Nephron progenitor cell (in vitro differentiated cells): ENCODE results near the gene CHRNA10.
A peak's percentile ranks its signal among the peaks of the same experiment; 100 is the strongest.

Source experiments
- DNase-seq: peaks from one replicate; pipeline ENCODE4 v3.0.0; 2021
- H3K27ac Mint-ChIP-seq: 2 replicates; pipeline ENCODE4 v1.8.0; 2021; ENCODE audit warnings: mild to moderate bottlenecking, moderate library complexity, mixed read lengths
- H3K27me3 Mint-ChIP-seq: 2 replicates; pipeline ENCODE4 v1.8.0; 2021; ENCODE audit warnings: mild to moderate bottlenecking, low read depth, mixed read lengths; ENCODE audit not compliant: poor library complexity
- H3K36me3 Mint-ChIP-seq: 2 replicates; pipeline ENCODE4 v1.8.0; 2021; ENCODE audit warnings: low read depth, mixed read lengths
- H3K4me1 Mint-ChIP-seq: 2 replicates; pipeline ENCODE4 v1.8.0; 2021; ENCODE audit warnings: mixed read lengths
- H3K4me3 Mint-ChIP-seq: 2 replicates; pipeline ENCODE4 v1.8.0; 2021; ENCODE audit warnings: mild to moderate bottlenecking, moderate library complexity, mixed read lengths
- H3K9me3 Mint-ChIP-seq: 2 replicates; pipeline ENCODE4 v1.8.0; 2021; ENCODE audit warnings: mild to moderate bottlenecking, moderate library complexity, mixed read lengths
- TF ChIP-seq, protein P1 (sequence below): fragments of 200-600 bp; sonication (generic); IDR thresholded peaks from 2 replicates; pipeline ENCODE4 v1.5.0; 2021; ENCODE audit warnings: antibody characterized with exemption

The CHRNA10 gene

DNA sequence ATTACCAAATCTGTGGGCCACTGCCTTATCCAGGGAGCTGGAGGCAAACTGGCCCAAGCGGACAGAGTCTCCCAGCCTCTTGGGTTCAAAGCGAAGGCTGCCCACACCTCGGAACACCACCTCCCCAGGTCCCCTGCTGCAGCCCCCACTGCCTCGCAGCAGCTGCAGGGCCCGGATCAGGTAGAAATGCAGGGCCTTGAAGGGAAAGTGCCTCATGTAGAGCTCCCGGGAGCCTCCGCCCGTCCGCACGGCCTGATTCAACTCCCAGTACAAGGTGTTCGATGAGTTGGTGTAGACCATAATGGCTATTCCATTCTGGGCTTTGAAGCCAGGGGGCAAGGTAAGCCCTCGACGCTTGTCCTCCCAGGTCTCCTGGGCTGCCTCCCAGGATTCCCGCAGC is 31.3 kb downstream of the CHRNA10 start:
- Mint-ChIP-seq H3K4me3 (peak overlapping the region; percentile 28), H3K4me1 (peaks cover 62% of the 10 kb centered on the region), H3K27ac (no peak overlapping the region), H3K9me3 (peaks cover 16% of the 10 kb centered on the region), H3K36me3 (peaks cover 18% of the 10 kb centered on the region), H3K27me3 (peaks cover 2% of the 10 kb centered on the region)
- no peak for DNase-seq
- TF ChIP-seq, protein P1, sequence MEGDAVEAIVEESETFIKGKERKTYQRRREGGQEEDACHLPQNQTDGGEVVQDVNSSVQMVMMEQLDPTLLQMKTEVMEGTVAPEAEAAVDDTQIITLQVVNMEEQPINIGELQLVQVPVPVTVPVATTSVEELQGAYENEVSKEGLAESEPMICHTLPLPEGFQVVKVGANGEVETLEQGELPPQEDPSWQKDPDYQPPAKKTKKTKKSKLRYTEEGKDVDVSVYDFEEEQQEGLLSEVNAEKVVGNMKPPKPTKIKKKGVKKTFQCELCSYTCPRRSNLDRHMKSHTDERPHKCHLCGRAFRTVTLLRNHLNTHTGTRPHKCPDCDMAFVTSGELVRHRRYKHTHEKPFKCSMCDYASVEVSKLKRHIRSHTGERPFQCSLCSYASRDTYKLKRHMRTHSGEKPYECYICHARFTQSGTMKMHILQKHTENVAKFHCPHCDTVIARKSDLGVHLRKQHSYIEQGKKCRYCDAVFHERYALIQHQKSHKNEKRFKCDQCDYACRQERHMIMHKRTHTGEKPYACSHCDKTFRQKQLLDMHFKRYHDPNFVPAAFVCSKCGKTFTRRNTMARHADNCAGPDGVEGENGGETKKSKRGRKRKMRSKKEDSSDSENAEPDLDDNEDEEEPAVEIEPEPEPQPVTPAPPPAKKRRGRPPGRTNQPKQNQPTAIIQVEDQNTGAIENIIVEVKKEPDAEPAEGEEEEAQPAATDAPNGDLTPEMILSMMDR = no peak

DNA sequence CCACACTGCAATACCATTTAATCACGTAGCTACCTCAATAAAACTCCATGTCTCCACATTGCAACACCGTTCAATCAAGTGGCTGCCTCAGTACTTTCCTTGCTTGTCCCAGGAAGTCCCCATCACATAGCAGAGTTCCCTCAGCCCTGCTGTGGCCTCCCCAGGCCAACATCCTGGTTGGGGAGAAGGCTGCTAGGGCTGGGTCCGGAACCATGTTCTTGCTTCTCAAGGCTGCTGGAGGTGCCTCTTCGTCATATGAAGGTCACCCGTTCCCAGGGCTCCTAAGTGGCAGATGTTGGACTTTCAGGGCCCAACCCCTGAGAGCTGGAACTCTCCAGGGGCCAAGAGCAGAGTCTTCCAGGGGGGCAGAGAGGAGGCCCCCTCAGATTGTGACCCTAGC is 32.7 kb downstream of the CHRNA10 start:
- Mint-ChIP-seq H3K4me1 (peaks cover 58% of the 10 kb centered on the region), H3K36me3 (peaks cover 13% of the 10 kb centered on the region), H3K27ac (no peak overlapping the region), H3K4me3 (no peak overlapping the region), H3K9me3 (peaks cover 4% of the 10 kb centered on the region), H3K27me3 (peaks cover 2% of the 10 kb centered on the region)
- TF ChIP-seq, protein P1 = no peak
- DNase-seq = no peak

DNA sequence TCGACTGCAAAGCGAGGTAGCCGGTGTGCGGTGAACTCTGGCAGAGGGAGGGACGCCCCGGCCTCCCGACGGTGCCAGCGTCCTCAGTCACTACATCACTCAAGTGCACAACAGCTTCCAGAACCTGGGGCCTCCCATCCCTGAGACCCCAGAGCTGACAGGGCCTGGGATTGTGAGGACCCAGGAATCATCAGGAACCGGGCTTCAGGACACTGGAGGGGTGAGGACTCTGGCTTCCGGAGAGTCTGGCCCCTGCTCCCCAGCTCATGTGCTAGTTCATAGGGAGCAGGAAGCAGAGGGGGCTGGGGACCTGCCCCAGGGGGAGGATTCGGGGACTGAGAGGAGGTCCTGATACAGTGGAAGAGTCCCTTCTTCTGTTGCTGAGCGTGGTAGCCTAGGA is 34.0 kb downstream of the CHRNA10 start:
- Mint-ChIP-seq H3K9me3 (no peaks in the 10 kb centered on the region), H3K36me3 (peaks cover 13% of the 10 kb centered on the region), H3K27ac (peak overlapping the region; percentile 67), H3K4me1 (peaks cover 47% of the 10 kb centered on the region), H3K4me3 (no peak overlapping the region), H3K27me3 (peaks cover 2% of the 10 kb centered on the region)
- TF ChIP-seq, protein P1 = no peak
- no peak for DNase-seq

DNA sequence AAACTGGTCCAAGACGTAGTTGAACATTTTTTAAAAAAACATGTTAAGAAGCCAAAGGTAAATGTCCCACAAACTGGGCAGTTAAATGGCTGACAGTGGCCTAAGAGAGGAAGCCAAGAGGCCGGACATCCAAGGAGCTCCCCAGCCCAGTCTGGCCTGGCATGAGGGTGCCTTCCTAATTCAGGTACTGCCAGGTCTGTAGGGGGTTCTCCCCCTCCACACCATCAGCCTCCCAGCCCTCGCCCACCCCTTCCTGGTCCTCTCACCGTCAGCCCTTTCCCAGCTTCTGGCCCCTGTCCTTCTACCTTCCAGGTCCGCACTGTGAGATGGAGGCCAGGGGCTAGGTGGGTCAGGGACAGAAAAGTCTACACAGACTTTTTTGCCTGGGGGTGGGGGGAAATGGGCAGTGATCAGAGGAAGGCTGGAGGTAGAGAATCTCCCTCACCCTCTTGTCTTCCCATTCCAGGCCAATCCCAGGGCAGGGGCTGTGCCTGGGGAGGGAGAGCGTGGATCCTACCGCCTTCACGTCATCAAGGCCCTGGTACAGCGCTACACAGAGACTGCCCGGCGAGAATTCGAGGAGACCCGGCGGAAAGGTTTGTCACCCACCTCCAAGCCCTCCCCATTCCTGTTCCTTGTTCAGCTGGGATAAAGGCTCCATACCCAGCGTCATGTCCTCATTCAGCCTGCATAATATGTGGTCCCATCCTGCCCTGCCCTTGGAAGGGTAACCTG is 35.4 kb downstream of the CHRNA10 start:
- TF ChIP-seq, protein P1 = no peak
- Mint-ChIP-seq H3K9me3 (no peaks in the 10 kb centered on the region), H3K4me3 (no peak overlapping the region), H3K4me1 (peaks cover 41% of the 10 kb centered on the region), H3K36me3 (peaks cover 13% of the 10 kb centered on the region), H3K27me3 (peaks cover 2% of the 10 kb centered on the region), H3K27ac (no peak overlapping the region)
- DNase-seq = no peak

DNA sequence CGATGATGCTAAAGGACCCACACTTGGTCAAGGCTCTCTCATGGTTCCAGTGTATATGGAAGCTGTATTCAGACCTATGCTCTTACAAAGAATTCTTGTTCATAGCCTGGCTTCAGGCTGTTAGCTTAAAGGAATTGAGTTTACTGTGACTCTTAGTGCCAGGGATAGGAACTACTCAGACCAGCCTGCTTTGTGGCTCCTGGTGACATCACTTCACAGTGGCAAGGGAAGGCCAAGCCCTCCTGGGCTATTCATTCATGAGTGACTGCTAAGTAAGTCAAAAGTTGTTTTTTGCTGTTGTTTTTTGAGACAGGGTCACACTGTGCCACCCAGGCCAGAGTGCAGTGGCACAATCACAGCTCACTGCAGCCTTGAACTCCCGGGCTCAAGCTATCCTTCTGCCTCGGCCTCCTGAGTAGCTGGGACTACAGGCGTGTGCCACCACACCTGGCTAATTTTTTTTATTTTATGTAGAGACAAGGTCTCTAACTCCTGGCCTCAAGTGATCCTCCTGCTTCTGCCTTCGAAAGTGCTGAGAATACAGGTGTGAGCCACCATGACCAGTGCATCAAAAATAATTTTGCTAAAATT is 39.0 kb downstream of the CHRNA10 start:
- peaks cover 24% of the 10 kb centered on the region for H3K4me1 Mint-ChIP-seq
- H3K27ac Mint-ChIP-seq = no peak overlapping the region
- no peak overlapping the region for H3K4me3 Mint-ChIP-seq
- H3K36me3 Mint-ChIP-seq = peaks cover 5% of the 10 kb centered on the region
- peaks cover 4% of the 10 kb centered on the region for H3K9me3 Mint-ChIP-seq
- H3K27me3 Mint-ChIP-seq = no peaks in the 10 kb centered on the region
- DNase-seq = no peak
- TF ChIP-seq, protein P1 = no peak

DNA sequence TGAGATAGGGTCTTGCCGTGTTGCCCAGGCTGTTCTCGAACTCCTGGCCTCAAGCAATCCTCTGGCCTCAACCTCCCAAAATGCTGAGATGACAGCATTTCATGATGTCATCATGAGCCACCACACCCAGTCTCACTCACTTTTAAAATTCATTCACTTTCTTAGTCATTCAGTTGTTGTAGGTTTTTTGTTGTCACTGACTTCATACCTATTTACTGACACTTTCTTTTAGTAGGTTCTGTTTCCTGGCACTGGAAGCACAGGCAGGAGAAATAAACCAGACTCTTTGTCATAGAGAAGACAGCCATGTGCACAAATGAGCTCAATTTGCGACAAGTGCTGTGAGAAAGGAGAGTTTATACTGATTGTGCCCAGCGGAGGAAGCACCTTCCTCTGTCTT is 39.9 kb downstream of the CHRNA10 start:
- Mint-ChIP-seq H3K27me3 (peaks cover 3% of the 10 kb centered on the region), H3K4me3 (no peak overlapping the region), H3K36me3 (peaks cover 5% of the 10 kb centered on the region), H3K9me3 (peaks cover 4% of the 10 kb centered on the region), H3K4me1 (peaks cover 16% of the 10 kb centered on the region), H3K27ac (no peak overlapping the region)
- TF ChIP-seq, protein P1 = no peak
- DNase-seq = no peak
